Measurements from ENCODE around the gene OR10AG1. TPM values are rescaled to one million over a fixed set of nuclear protein-coding genes. Genes with fewer than 3 reads are reported as not detected.

Gene OR10AG1
- polyA plus RNA-seq, 3 donors: not detected

GRCh38 chr11:55970935-55971334 lies 1.2 kb upstream of the OR10AG1 start:
- no peaks in the 10 kb centered on the region for H3K4me1 ChIP-seq (ENCODE audit: control insufficient read depth in 1 of 2, insufficient read depth in 2 of 2, low read length in 2 of 2)
- Mint-ChIP-seq H3K27ac (no peak overlapping the region), H3K9me3 (peaks cover 0 to 7% (median 3%) of the 10 kb centered on the region in 7 donors), H3K4me1 (no peaks in the 10 kb centered on the region), H3K4me3 (no peak overlapping the region), H3K36me3 (no peaks in the 10 kb centered on the region), H3K27me3 (ENCODE audit: low read depth in 3 of 3) (no peaks in the 10 kb centered on the region)
- no peak overlapping the region for H3K9ac ChIP-seq (ENCODE audit: insufficient read depth, low read length, poor library complexity, severe bottlenecking)
- no peaks in the 10 kb centered on the region for H4K20me1 ChIP-seq (ENCODE audit: insufficient read depth, low read length)
- no peak overlapping the region for H2AFZ ChIP-seq (ENCODE audit: insufficient read depth, low read depth, low read length, poor library complexity, severe bottlenecking)
- no peak for DNase-seq
- H3K4me3 ChIP-seq (replicated peaks in 1 of 3; ENCODE audit: low read depth in 2 of 3, low read length in 3 of 3): no peak overlapping the region
- WGBS (ENCODE audit: insufficient coverage): 86% methylated on average over 2 of the region's 3 CpGs
- no peaks in the 10 kb centered on the region for H3K27me3 ChIP-seq (ENCODE audit: control insufficient read depth in 2 of 2, insufficient read depth in 2 of 2, low read length in 2 of 2)
- TF ChIP-seq CTCF (IDR thresholded peaks at IDR 0.05): no peak
- no peak overlapping the region for H3K27ac ChIP-seq (ENCODE audit: low read depth in 1 of 2, low read length in 2 of 2)
- intact Hi-C loops (cut with micrococcal nuclease): no loop called here
- H3K79me2 ChIP-seq (ENCODE audit: insufficient read depth, low read length): no peaks in the 10 kb centered on the region
- H3K9me3 ChIP-seq (replicated peaks in 1 of 2; ENCODE audit: control insufficient read depth in 1 of 2, insufficient read depth in 1 of 2, low read length in 2 of 2): peaks cover 7 to 10% of the 10 kb centered on the region in 2 donors
- H3K4me2 ChIP-seq (replicated peaks; ENCODE audit: extremely low read depth, low read length, poor library complexity, severe bottlenecking): no peak overlapping the region
- H3K36me3 ChIP-seq (replicated peaks in 1 of 2; ENCODE audit: control insufficient read depth in 1 of 2, insufficient read depth in 2 of 2, low read length in 2 of 2): no peaks in the 10 kb centered on the region

GRCh38 chr11:55967914-55968313 lies 1.8 kb downstream of the OR10AG1 start:
- WGBS (ENCODE audit: insufficient coverage): no CpG with 5 or more reads among the region's 5 CpGs
- intact Hi-C loops (cut with micrococcal nuclease): no loop called here
- no peaks in the 10 kb centered on the region for H3K79me2 ChIP-seq (ENCODE audit: insufficient read depth, low read length)

More at GRCh38 chr11:55967914-55968313, 1.8 kb downstream of the OR10AG1 start:
- Mint-ChIP-seq H3K4me3 (no peak overlapping the region), H3K4me1 (no peaks in the 10 kb centered on the region), H3K36me3 (no peaks in the 10 kb centered on the region), H3K9me3 (peaks cover 0 to 9% (median 3%) of the 10 kb centered on the region in 7 donors), H3K27ac (no peak overlapping the region), H3K27me3 (ENCODE audit: low read depth in 3 of 3) (no peaks in the 10 kb centered on the region)
- no peak for TF ChIP-seq CTCF (IDR thresholded peaks at IDR 0.05)
- H3K27me3 ChIP-seq (ENCODE audit: control insufficient read depth in 2 of 2, insufficient read depth in 2 of 2, low read length in 2 of 2): no peaks in the 10 kb centered on the region
- H3K27ac ChIP-seq (ENCODE audit: low read depth in 1 of 2, low read length in 2 of 2): no peak overlapping the region
- H3K9ac ChIP-seq (ENCODE audit: insufficient read depth, low read length, poor library complexity, severe bottlenecking): no peak overlapping the region
- no peak overlapping the region for H3K4me2 ChIP-seq (replicated peaks; ENCODE audit: extremely low read depth, low read length, poor library complexity, severe bottlenecking)
- H3K4me3 ChIP-seq (replicated peaks in 1 of 3; ENCODE audit: low read depth in 2 of 3, low read length in 3 of 3): no peak overlapping the region
- no peaks in the 10 kb centered on the region for H3K4me1 ChIP-seq (ENCODE audit: control insufficient read depth in 1 of 2, insufficient read depth in 2 of 2, low read length in 2 of 2)
- H4K20me1 ChIP-seq (ENCODE audit: insufficient read depth, low read length): no peaks in the 10 kb centered on the region
- H3K36me3 ChIP-seq (replicated peaks in 1 of 2; ENCODE audit: control insufficient read depth in 1 of 2, insufficient read depth in 2 of 2, low read length in 2 of 2): no peaks in the 10 kb centered on the region
- no peak for DNase-seq
- H3K9me3 ChIP-seq (replicated peaks in 1 of 2; ENCODE audit: control insufficient read depth in 1 of 2, insufficient read depth in 1 of 2, low read length in 2 of 2): peaks cover 7 to 10% of the 10 kb centered on the region in 2 donors
- no peak overlapping the region for H2AFZ ChIP-seq (ENCODE audit: insufficient read depth, low read depth, low read length, poor library complexity, severe bottlenecking)

Data from CD14-positive monocyte (primary cell).